Spleen (tissue), 13 donors: Measurements from ENCODE around the gene BPTF. TPM values are rescaled to one million over a fixed set of nuclear protein-coding genes. Genes with fewer than 3 reads are reported as not detected.

ENCODE experiments used
- DNase-seq: peaks from one replicate; pipeline ENCODE4 v3.0.0-alpha.2; 2020
- H3K27ac ChIP-seq, 8 donors: fragments of 200-600 bp; sonication (generic) in 7 of 8; 1 replicate in 4 of 8; 2 replicates in 4 of 8; pipeline versions ENCODE4 v1.5.0 to v1.8.0; 2016 to 2021; ENCODE audit warnings: inconsistent platforms in 4 of 8, mild to moderate bottlenecking in 4 of 8, moderate library complexity in 1 of 8
- H3K27me3 ChIP-seq, 7 donors: fragments of 200-600 bp; sonication (generic) in 6 of 7; replicated peaks in 1 of 7; 1 replicate in 4 of 7; 2 replicates in 3 of 7; pipeline versions ENCODE4 v1.5.0 to v1.8.0; 2016 to 2021; ENCODE audit warnings: inconsistent platforms in 3 of 7, mild to moderate bottlenecking in 1 of 7
- H3K36me3 ChIP-seq, 6 donors: fragments of 200-600 bp; sonication (generic) in 5 of 6; 1 replicate in 4 of 6; 2 replicates in 2 of 6; pipeline versions ENCODE4 v1.5.0 to v1.8.0; 2016 to 2021; ENCODE audit warnings: inconsistent platforms in 2 of 6
- H3K4me1 ChIP-seq, 6 donors: fragments of 200-600 bp; sonication (generic) in 5 of 6; 1 replicate in 3 of 6; 2 replicates in 3 of 6; pipeline versions ENCODE4 v1.5.0 to v1.8.0; 2016 to 2021; ENCODE audit warnings: inconsistent platforms in 3 of 6
- H3K4me3 ChIP-seq, 8 donors: fragments of 200-600 bp; sonication (generic) in 7 of 8; 1 replicate in 4 of 8; 2 replicates in 4 of 8; pipeline versions ENCODE4 v1.5.0 to v1.8.0; 2016 to 2021; ENCODE audit warnings: inconsistent platforms in 4 of 8, mild to moderate bottlenecking in 4 of 8, moderate library complexity in 2 of 8
- H3K9me3 ChIP-seq, 8 donors: fragments of 200-600 bp; sonication (generic) in 7 of 8; 1 replicate in 4 of 8; 2 replicates in 4 of 8; pipeline versions ENCODE4 v1.5.0 to v1.8.0; 2016 to 2021; ENCODE audit warnings: inconsistent platforms in 4 of 8
- POLR2A ChIP-seq, 3 donors: fragments of 450-650 bp; IDR thresholded peaks; one replicate each; pipeline ENCODE4 v1.5.1; 2017; ENCODE audit warnings: antibody characterized with exemption in 3 of 3, mild to moderate bottlenecking in 1 of 3
- POLR2AphosphoS5 ChIP-seq, 3 donors: sonication (generic); formaldehyde crosslinking; IDR thresholded peaks; one replicate each; pipeline ENCODE4 v1.5.1; 2017; ENCODE audit warnings: antibody characterized with exemption in 3 of 3
- WGBS, 5 donors: extraction: QIAGEN DNeasy Blood & Tissue Kit in 3 of 5; methylation state at CpG; one replicate each; pipeline versions ENCODE4 v1.1.5 to v1.1.7; 2013 to 2018; 5-methylcytosine and 5-hydroxymethylcytosine counted together
- intact Hi-C: fragments of 100-400 bp; cut with DNase I; formaldehyde crosslinking; loops from one replicate; pipeline ENCODE4 v1.15.0; 2023; ENCODE audit warnings: low total_unique reads
- long read RNA-seq, 2 donors: transcript quantifications; one replicate each; lab custom pipeline, GENCODE V29; 2026
- polyA plus RNA-seq, 3 donors: library from polyadenylated mRNA; stranded (reverse); fragments of 200-250 nt; gene quantifications; one replicate each; pipeline ENCODE4 v1.2.1, GENCODE V29; 2013
- total RNA-seq, 7 donors: library from RNA; depleted of rRNA in 3 of 7; stranded (reverse); fragments of >200 nt in 3 of 7; fragmentation: NEBNext Ultra II Directional in 4 of 7; extraction: Animal tissue kit (Norgen Biotek cat#: 25700) in 4 of 7; gene quantifications; one replicate each; pipeline versions ENCODE4 v1.1.0 to v1.2.1, GENCODE V29; 2016 to 2021
- TF ChIP-seq, protein P1 (sequence below), 11 experiments: fragments of 200-600 bp in 7 of 11; fragments of 450-650 bp in 4 of 11; sonication (generic) in 4 of 11; IDR thresholded peaks in 8 of 11; conservative IDR thresholded peaks in 3 of 11; 1 replicate in 7 of 11; 2 replicates in 4 of 11; pipeline versions ENCODE4 v1.4.0 to v1.8.0; 2016 to 2021; ENCODE audit warnings: antibody characterized with exemption in 11 of 11, inconsistent platforms in 4 of 11, mild to moderate bottlenecking in 1 of 11
- donor health status: healthy with polysubstance abuse.
- donor health status: DM: no; HTN: no; CAD: no; lungs with moderate emphysema.
- donor health status: DM: no; HTN: no; CAD: no.
- donor health status: Bipolar disorder and iron deficiency.
- donor health status: healthy.
- donor health status: DM: no; HTN: no; CAD: no.
- donor health status: DM: yes; HTN: yes; CAD: no.

BPTF gene, protein sequence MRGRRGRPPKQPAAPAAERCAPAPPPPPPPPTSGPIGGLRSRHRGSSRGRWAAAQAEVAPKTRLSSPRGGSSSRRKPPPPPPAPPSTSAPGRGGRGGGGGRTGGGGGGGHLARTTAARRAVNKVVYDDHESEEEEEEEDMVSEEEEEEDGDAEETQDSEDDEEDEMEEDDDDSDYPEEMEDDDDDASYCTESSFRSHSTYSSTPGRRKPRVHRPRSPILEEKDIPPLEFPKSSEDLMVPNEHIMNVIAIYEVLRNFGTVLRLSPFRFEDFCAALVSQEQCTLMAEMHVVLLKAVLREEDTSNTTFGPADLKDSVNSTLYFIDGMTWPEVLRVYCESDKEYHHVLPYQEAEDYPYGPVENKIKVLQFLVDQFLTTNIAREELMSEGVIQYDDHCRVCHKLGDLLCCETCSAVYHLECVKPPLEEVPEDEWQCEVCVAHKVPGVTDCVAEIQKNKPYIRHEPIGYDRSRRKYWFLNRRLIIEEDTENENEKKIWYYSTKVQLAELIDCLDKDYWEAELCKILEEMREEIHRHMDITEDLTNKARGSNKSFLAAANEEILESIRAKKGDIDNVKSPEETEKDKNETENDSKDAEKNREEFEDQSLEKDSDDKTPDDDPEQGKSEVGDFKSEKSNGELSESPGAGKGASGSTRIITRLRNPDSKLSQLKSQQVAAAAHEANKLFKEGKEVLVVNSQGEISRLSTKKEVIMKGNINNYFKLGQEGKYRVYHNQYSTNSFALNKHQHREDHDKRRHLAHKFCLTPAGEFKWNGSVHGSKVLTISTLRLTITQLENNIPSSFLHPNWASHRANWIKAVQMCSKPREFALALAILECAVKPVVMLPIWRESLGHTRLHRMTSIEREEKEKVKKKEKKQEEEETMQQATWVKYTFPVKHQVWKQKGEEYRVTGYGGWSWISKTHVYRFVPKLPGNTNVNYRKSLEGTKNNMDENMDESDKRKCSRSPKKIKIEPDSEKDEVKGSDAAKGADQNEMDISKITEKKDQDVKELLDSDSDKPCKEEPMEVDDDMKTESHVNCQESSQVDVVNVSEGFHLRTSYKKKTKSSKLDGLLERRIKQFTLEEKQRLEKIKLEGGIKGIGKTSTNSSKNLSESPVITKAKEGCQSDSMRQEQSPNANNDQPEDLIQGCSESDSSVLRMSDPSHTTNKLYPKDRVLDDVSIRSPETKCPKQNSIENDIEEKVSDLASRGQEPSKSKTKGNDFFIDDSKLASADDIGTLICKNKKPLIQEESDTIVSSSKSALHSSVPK (N-terminal part only)
- 100 to 1,000 TPM; 113 to 148 (median 128) TPM for total RNA-seq
- 10 to 100 TPM; 12.3 to 17.8 (median 15.1) TPM for polyA plus RNA-seq
- long read RNA-seq, donor 1, result 0 reads
- long read RNA-seq, donor 2, partial matches to known transcripts, result 0 of 1 reads
- long read RNA-seq, donor 2, other reads (novel, unspliced or antisense), result 0 of 1 reads

DNA sequence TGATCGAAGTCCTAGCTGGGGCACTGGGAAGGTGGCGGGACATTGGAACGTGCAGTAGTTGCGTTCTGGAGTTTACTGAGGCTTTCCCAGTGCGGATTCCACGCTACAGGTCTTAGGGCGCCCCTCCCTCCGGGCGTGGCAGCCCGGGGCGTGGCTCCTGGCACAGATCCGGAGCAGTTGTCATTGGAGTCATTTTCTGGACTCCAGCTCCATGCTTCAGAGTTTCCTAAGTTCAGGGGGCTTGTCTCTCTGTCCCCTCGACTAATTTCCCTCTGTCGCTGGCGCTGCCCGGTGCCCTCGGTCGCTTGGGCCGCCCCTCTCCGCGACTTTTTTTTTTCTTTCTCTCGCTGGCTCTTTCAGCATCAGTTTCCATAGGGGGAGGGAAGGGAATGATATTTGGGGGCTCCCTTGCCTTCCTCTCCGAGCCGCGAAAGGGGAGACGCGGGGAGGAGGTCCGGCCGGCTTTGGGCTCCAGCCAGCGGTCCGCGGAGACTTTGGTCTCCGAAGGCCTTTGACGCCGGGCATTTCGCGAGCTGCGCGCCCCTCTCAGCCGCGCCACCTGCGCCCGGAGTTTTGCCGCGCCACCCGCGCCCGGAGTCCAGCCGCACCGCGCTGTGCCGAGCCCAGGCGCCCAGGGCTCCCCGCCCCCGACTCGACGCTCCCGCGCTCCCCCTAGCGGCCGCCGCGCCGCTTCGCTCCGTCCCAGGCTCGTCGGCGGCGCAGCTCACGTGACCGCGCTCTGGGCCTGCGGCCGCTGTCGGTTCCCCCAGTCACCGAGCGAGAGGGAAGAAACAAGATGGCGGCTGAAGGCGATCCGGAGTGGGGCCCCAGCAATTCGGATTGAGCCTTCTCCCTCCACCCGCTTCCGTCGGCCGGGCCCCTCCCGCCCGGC is at the start of gene BPTF:
Gene BPTF (plus strand): TSS at position 769 of the 892 bp plus-strand sequence. CDS start 222 bp downstream, outside the sequence.
- DNase-seq, result peak; percentile 100
- Histone ChIP-seq H3K4me1 (peaks cover 26 to 66% (median 47%) of the 10 kb centered on the region in 6 donors), H3K27me3 (peaks cover 0 to 12% (median 0%) of the 10 kb centered on the region in 7 donors), H3K27ac (peak within 1 kb of the TSS; percentile 91 to 98 (median 96)), H3K36me3 (no peaks in the 10 kb centered on the region), H3K9me3 (no peaks in the 10 kb centered on the region), H3K4me3 (peak within 1 kb of the TSS; percentile 54 to 86 (median 75))
- TF ChIP-seq POLR2AphosphoS5 (IDR thresholded peaks at IDR 0.05), result peak; percentile 89 to 95 (median 91)
- TF ChIP-seq, protein P1, sequence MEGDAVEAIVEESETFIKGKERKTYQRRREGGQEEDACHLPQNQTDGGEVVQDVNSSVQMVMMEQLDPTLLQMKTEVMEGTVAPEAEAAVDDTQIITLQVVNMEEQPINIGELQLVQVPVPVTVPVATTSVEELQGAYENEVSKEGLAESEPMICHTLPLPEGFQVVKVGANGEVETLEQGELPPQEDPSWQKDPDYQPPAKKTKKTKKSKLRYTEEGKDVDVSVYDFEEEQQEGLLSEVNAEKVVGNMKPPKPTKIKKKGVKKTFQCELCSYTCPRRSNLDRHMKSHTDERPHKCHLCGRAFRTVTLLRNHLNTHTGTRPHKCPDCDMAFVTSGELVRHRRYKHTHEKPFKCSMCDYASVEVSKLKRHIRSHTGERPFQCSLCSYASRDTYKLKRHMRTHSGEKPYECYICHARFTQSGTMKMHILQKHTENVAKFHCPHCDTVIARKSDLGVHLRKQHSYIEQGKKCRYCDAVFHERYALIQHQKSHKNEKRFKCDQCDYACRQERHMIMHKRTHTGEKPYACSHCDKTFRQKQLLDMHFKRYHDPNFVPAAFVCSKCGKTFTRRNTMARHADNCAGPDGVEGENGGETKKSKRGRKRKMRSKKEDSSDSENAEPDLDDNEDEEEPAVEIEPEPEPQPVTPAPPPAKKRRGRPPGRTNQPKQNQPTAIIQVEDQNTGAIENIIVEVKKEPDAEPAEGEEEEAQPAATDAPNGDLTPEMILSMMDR (IDR thresholded peaks at IDR 0.05 in 8 of 11, conservative IDR thresholded peaks at IDR 0.05 in 3 of 11), result peak in 10 of 11 experiments; percentile 73 to 100 (median 98)
- TF ChIP-seq POLR2A (IDR thresholded peaks at IDR 0.05), result peak in 1 of 3 donors; percentile 26
- 1 to 2% (median 1%) methylated on average over 37 to 88 of the region's 88 CpGs for WGBS, 5 donors
- intact Hi-C loops, result loop anchor here (10.0 kb wide), 1 partner anchor 450 kb away; the partner anchor contains the start of gene PITPNC1

DNA sequence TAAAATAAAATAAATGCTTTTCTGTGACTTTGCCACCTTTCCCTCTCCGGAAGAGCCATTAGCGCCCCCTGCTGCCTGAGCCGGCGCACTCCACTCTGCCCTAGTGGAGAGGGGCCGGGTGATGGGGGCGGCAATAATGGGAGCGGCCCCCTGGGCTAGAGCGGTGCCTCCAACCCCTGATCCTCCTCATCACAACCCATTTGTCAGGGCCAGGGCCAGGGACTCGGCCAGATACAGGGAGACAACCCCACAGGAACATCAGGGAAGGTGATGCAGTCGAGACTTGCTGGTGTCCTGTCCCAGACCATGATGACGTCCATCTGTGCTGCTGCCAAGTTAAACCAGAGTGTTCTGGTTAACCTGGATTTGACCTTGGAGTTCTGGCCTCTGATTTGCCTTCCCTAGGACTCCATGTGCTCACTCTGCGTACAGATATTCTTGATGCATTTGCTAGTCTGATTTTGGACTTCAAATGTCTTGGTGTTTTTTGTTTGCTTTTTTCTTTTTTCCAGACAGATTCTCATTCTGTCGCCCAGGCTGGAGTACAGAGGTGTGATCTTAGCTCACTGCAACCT is 46.1 kb upstream of the BPTF start:
- 39 to 70% (median 55%) methylated on average over 13 of the region's 13 CpGs for WGBS, 5 donors
- peak; percentile 74 for DNase-seq
- no peaks in the 10 kb centered on the region for H3K9me3 ChIP-seq
- no peaks in the 10 kb centered on the region for H3K27me3 ChIP-seq
- H3K4me3 ChIP-seq, result no peak overlapping the region
- intact Hi-C loops, result no loop called here
- H3K27ac ChIP-seq, result no peak overlapping the region
- peaks cover 0 to 3% (median 0%) of the 10 kb centered on the region in 6 donors for H3K4me1 ChIP-seq
- TF ChIP-seq POLR2AphosphoS5 (IDR thresholded peaks at IDR 0.05), result peak in 1 of 3 donors; percentile 9
- TF ChIP-seq, protein P1 (IDR thresholded peaks at IDR 0.05 in 8 of 11, conservative IDR thresholded peaks at IDR 0.05 in 3 of 11), result peak in 10 of 11 experiments; percentile 30 to 71 (median 52)
- TF ChIP-seq POLR2A (IDR thresholded peaks at IDR 0.05), result no peak
- H3K36me3 ChIP-seq, result no peaks in the 10 kb centered on the region
